Nephron (organoid): ENCODE measurements around the gene AMZ1.

Experiments
- H3K27ac Mint-ChIP-seq, 3 experiments: 2 replicates each; pipeline ENCODE4 v1.8.0; 2020; ENCODE audit warnings: mixed read lengths in 3 of 3, mild to moderate bottlenecking in 2 of 3, moderate library complexity in 1 of 3
- H3K27me3 Mint-ChIP-seq: 2 replicates; pipeline ENCODE4 v1.8.0; 2021; ENCODE audit warnings: low read depth, mild to moderate bottlenecking, moderate library complexity, mixed read lengths
- H3K36me3 Mint-ChIP-seq: 2 replicates; pipeline ENCODE4 v1.8.0; 2020; ENCODE audit warnings: low read depth, mixed read lengths
- H3K4me1 Mint-ChIP-seq: 2 replicates; pipeline ENCODE4 v1.8.0; 2020; ENCODE audit warnings: mixed read lengths
- H3K4me3 Mint-ChIP-seq, 3 experiments: 2 replicates each; pipeline ENCODE4 v1.8.0; 2020; ENCODE audit warnings: mild to moderate bottlenecking in 3 of 3, mixed read lengths in 3 of 3, moderate library complexity in 2 of 3
- H3K9me3 Mint-ChIP-seq: 2 replicates; pipeline ENCODE4 v1.8.0; 2020; ENCODE audit warnings: mixed read lengths
- CTCF ChIP-seq, 3 experiments: fragments of 200-600 bp; sonication (generic); IDR thresholded peaks; one replicate each; pipeline ENCODE4 v1.5.0; 2021; ENCODE audit warnings: antibody characterized with exemption in 3 of 3; ENCODE audit not compliant: unreplicated experiment in 3 of 3

AMZ1 gene, protein sequence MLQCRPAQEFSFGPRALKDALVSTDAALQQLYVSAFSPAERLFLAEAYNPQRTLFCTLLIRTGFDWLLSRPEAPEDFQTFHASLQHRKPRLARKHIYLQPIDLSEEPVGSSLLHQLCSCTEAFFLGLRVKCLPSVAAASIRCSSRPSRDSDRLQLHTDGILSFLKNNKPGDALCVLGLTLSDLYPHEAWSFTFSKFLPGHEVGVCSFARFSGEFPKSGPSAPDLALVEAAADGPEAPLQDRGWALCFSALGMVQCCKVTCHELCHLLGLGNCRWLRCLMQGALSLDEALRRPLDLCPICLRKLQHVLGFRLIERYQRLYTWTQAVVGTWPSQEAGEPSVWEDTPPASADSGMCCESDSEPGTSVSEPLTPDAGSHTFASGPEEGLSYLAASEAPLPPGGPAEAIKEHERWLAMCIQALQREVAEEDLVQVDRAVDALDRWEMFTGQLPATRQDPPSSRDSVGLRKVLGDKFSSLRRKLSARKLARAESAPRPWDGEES

GRCh38 chr7:2687881-2688318 lies at the start of gene AMZ1:
TSS of gene AMZ1 (plus strand) at chr7:2688202. CDS start at chr7:2700452, 12,250 bp downstream.
- Mint-ChIP-seq H3K9me3 (no peaks in the 10 kb centered on the region), H3K4me1 (peaks cover 14% of the 10 kb centered on the region), H3K27ac (no peak within 1 kb of the TSS)

GRCh38 chr7:2638224-2638991 lies 49.6 kb upstream of the AMZ1 start:
- no peaks in the 10 kb centered on the region for H3K9me3 Mint-ChIP-seq
- no peaks in the 10 kb centered on the region for H3K27me3 Mint-ChIP-seq

More at GRCh38 chr7:2687881-2688318, at the start of gene AMZ1:
- Mint-ChIP-seq H3K27me3 (peaks cover 68% of the 10 kb centered on the region), H3K36me3 (no peaks in the 10 kb centered on the region), H3K4me3 (peak within 1 kb of the TSS; percentile 59 to 69 (median 60))
- no peak for TF ChIP-seq CTCF (IDR thresholded peaks at IDR 0.05; ENCODE audit: unreplicated experiment in 3 of 3)

DNA sequence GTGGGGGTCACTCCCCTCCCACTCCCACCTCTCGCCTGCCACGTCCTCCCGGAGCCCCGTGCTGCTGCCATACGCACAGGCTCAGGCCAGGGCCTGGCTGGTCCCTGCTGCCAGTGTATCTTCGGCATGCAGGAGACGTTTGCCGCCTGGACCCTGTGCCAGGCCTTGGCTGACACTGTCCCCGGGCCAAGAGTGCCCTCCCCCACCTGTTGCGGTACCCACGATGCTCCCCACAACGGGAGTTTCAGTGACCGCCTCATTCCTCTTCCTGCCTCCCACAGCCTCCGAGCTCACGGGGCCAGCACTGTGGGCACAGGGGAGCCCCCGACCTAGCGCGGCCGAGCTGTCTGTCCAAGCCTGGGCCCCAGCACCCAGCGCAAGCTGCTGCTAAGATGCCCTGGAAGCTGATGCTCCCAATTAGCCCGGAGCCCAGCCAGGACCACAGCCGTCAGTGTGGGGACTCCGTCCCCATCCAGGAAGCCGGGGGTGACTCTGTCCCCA lies 48.8 kb upstream of the AMZ1 start:
- Mint-ChIP-seq H3K4me1 (peaks cover 34% of the 10 kb centered on the region), H3K9me3 (no peaks in the 10 kb centered on the region), H3K27me3 (no peaks in the 10 kb centered on the region), H3K36me3 (peaks cover 5% of the 10 kb centered on the region), H3K27ac (peak overlapping the region in 1 of 3 experiments; percentile 44), H3K4me3 (peak overlapping the region; percentile 19 to 47 (median 46))
- TF ChIP-seq CTCF (IDR thresholded peaks at IDR 0.05; ENCODE audit: unreplicated experiment in 3 of 3), result no peak

More at GRCh38 chr7:2638224-2638991, 49.6 kb upstream of the AMZ1 start:
- no peak for TF ChIP-seq CTCF (IDR thresholded peaks at IDR 0.05; ENCODE audit: unreplicated experiment in 3 of 3)
- Mint-ChIP-seq H3K27ac (peak overlapping the region in 2 of 3 experiments; percentile 64 to 71), H3K4me1 (peaks cover 34% of the 10 kb centered on the region), H3K36me3 (peaks cover 5% of the 10 kb centered on the region), H3K4me3 (peak overlapping the region in 2 of 3 experiments; percentile 19 to 45)

DNA sequence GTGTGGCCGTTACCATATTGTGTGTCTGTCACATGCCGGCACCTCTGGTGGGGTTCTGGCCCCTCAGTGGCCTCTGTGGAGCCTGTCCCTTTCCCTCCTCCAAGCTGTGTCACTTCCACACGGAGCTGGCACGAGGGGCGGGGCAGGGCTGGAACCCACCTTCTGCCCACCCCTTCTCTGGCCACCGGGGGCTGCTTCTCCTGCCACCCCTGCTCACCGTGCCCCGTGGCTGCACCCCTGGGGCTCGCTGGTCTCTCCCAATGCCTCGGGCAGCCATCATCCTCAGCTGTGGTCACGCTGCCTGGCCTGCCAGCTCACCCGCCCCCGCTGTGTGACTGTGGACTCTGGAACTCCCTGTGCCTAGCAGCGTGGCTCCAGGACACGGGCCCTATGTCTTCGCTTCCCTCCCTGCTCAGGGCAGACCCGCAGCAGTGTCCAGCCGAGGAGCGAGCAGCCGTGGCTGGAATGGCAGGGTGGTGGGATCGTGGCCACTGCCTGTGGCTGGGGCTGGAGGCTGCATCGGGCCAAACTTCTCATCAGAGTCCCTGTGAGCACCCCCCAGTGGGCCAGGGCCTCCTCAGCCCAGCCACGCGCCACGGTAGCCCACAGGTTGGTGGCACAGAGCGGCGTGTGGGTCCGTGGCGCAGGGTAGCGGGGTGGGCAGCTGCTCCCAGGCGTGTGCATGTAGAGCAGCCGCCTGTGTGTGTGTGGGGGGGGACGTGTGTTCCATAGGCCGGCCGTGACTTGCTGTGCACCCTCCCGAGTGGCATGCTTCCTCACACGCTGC lies 48.1 kb upstream of the AMZ1 start:
- no peak for TF ChIP-seq CTCF (IDR thresholded peaks at IDR 0.05; ENCODE audit: unreplicated experiment in 3 of 3)
- Mint-ChIP-seq H3K27ac (no peak overlapping the region), H3K4me3 (no peak overlapping the region), H3K9me3 (no peaks in the 10 kb centered on the region), H3K36me3 (peaks cover 5% of the 10 kb centered on the region), H3K4me1 (peaks cover 37% of the 10 kb centered on the region), H3K27me3 (no peaks in the 10 kb centered on the region)

- Mint-ChIP-seq H3K4me3 (no peak overlapping the region), H3K36me3 (peaks cover 5% of the 10 kb centered on the region), H3K9me3 (no peaks in the 10 kb centered on the region), H3K27me3 (no peaks in the 10 kb centered on the region), H3K27ac (peak overlapping the region; percentile 89 to 98 (median 95)), H3K4me1 (peaks cover 37% of the 10 kb centered on the region)
- TF ChIP-seq CTCF (IDR thresholded peaks at IDR 0.05; ENCODE audit: unreplicated experiment in 3 of 3), result no peak
Observed at GRCh38 chr7:2640482-2640830, 47.5 kb upstream of the AMZ1 start.
